Left lobe of liver (tissue), 1 donor: Measurements from ENCODE around the gene CELA2A. TPM values are rescaled to one million over a fixed set of nuclear protein-coding genes. Genes with fewer than 3 reads are reported as not detected.

Experiments used
- total RNA-seq: library from RNA; stranded (reverse); gene quantifications from one replicate; pipeline ENCODE4 v1.2.1, GENCODE V29; 2021
- donor health status: DM: no; HTN: yes; CAD: no.

The CELA2A gene
- total RNA-seq, 1 donor from 2014 or later: 0.91 TPM

Other genes starting within 250 kb of the CELA2A start
- gene FHAD1, start 209.5 kb upstream of the CELA2A start, total RNA-seq: not detected
- gene EFHD2, start 46.8 kb upstream of the CELA2A start, total RNA-seq: 11.4 TPM
- 2.7 TPM for gene CTRC, start 18.3 kb upstream of the CELA2A start, total RNA-seq
- 0.83 TPM for gene CELA2B, start 19.4 kb downstream of the CELA2A start, total RNA-seq
- gene CASP9, start 67.5 kb downstream of the CELA2A start, total RNA-seq: 8.7 TPM
- 10.0 TPM for gene DNAJC16, start 70.1 kb downstream of the CELA2A start, total RNA-seq
- 58.0 TPM for gene AGMAT, start 128.3 kb downstream of the CELA2A start, total RNA-seq
- gene DDI2, start 160.7 kb downstream of the CELA2A start, total RNA-seq: 50.1 TPM
- gene PLEKHM2, start 227.6 kb downstream of the CELA2A start, total RNA-seq: 22.0 TPM